CD4-positive, alpha-beta memory T cell (primary cell): Measurements from ENCODE around the gene CMBL. TPM values are rescaled to one million over a fixed set of nuclear protein-coding genes. Genes with fewer than 3 reads are reported as not detected.
"Not testable (repeated sequence)": the region's sequence is repeated elsewhere in the genome, so short reads cannot be mapped to it uniquely, and the experiment has no call there.

Source experiments
- CTCF ChIA-PET: fragments of 350-600 bp; sonication (Branson Sonifier 250); formaldehyde crosslinking; loops from one replicate; lab custom pipeline; 2021; ENCODE audit warnings: inconsistent platforms; ENCODE audit not compliant: partially characterized antibody; lab: Charles Lee
- POLR2A ChIA-PET: fragments of 350-600 bp; sonication (Branson Sonifier 250); formaldehyde crosslinking; loops from one replicate; lab custom pipeline; 2021; ENCODE audit not compliant: partially characterized antibody; lab: Charles Lee
- DNase-seq, 5 donors: peaks; one replicate each; pipeline versions ENCODE4 v3.0.0 to v3.0.0-alpha.2; 2020 to 2022; ENCODE audit warnings: mixed read lengths in 1 of 5
- H3K27ac ChIP-seq: one replicate; pipeline ENCODE4 v1.7.0; 2013; ENCODE audit warnings: low read depth, low read length
- H3K27me3 ChIP-seq: 2 replicates; pipeline ENCODE4 v1.7.0; 2013; ENCODE audit warnings: mild to moderate bottlenecking, low read length, moderate library complexity; ENCODE audit not compliant: insufficient read depth
- H3K36me3 ChIP-seq: 2 replicates; pipeline ENCODE4 v1.7.0; 2013; ENCODE audit warnings: mild to moderate bottlenecking, low read length, moderate library complexity; ENCODE audit not compliant: insufficient read depth
- H3K4me1 ChIP-seq: 2 replicates; pipeline ENCODE4 v1.7.0; 2013; ENCODE audit warnings: mild to moderate bottlenecking, low read length, moderate library complexity; ENCODE audit not compliant: insufficient read depth
- H3K4me3 ChIP-seq, 2 donors: one replicate each; pipeline ENCODE4 v1.7.0; 2013; ENCODE audit warnings: low read length in 2 of 2, mild to moderate bottlenecking in 1 of 2
- H3K9me3 ChIP-seq, 2 donors: one replicate each; pipeline ENCODE4 v1.7.0; 2013; ENCODE audit warnings: low read length in 2 of 2, control low read depth in 1 of 2; ENCODE audit not compliant: control insufficient read depth in 1 of 2
- H3K27ac Mint-ChIP-seq, 7 donors: one replicate each; pipeline ENCODE4 v1.8.0; 2020 to 2021; ENCODE audit warnings: mixed read lengths in 7 of 7, mild to moderate bottlenecking in 6 of 7, inconsistent platforms in 3 of 7, moderate library complexity in 3 of 7
- H3K27me3 Mint-ChIP-seq, 2 donors: one replicate each; pipeline ENCODE4 v1.8.0; 2020 to 2021; ENCODE audit warnings: mixed read lengths in 2 of 2
- H3K36me3 Mint-ChIP-seq, 2 donors: one replicate each; pipeline ENCODE4 v1.8.0; 2020 to 2021; ENCODE audit warnings: mixed read lengths in 2 of 2, inconsistent platforms in 1 of 2, mild to moderate bottlenecking in 1 of 2
- H3K4me1 Mint-ChIP-seq, 4 donors: one replicate each; pipeline ENCODE4 v1.8.0; 2020 to 2021; ENCODE audit warnings: mixed read lengths in 4 of 4, mild to moderate bottlenecking in 1 of 4
- H3K4me3 Mint-ChIP-seq, 8 donors: one replicate each; pipeline ENCODE4 v1.8.0; 2020 to 2021; ENCODE audit warnings: mixed read lengths in 8 of 8, mild to moderate bottlenecking in 7 of 8, moderate library complexity in 6 of 8, inconsistent platforms in 3 of 8
- H3K9me3 Mint-ChIP-seq, 8 donors: one replicate each; pipeline ENCODE4 v1.8.0; 2020 to 2021; ENCODE audit warnings: mixed read lengths in 8 of 8, mild to moderate bottlenecking in 5 of 8, inconsistent platforms in 3 of 8, moderate library complexity in 1 of 8
- intact Hi-C: fragments of 100-400 bp; cut with micrococcal nuclease; formaldehyde crosslinking; loops from one replicate; pipeline ENCODE4 v1.15.1; 2023
- polyA plus RNA-seq, 2 donors: library from polyadenylated mRNA; unstranded; fragments of 300-500 nt; fragmentation: Illumina TruSeq; gene quantifications; one replicate each; pipeline ENCODE4 v1.2.3, GENCODE V29; 2021
- total RNA-seq, 2 experiments: library from RNA; stranded (reverse); gene quantifications; one replicate each; pipeline ENCODE4 v1.2.3, GENCODE V29; 2021

The CMBL gene
- total and polyA plus RNA-seq, 4 experiments from 2014 or later: 0.33 to 1.9 (median 1.5) TPM; not detected in 1

DNA sequence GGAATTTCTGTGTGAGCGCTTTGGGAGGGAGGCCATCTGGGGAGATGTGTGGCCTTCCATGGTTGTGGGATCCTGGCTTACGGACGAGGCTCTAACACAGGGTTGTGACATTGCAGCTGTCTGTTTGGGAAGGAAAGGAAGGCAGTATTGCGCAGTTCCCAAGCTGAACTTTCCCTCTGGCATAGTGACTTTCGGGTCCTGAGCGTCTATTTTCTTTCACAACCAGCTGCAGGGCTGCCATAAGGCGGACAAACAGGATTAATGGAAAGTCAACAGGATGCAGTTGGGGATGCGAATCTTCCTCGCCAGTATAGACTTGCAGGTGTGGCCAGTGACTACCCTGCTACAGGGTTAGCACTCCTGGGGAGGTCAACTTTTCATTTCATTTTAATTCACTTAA is 31.7 kb downstream of the CMBL start:
- no peaks in the 10 kb centered on the region for H3K36me3 ChIP-seq
- Mint-ChIP-seq H3K27ac (no peak overlapping the region), H3K27me3 (peaks cover 0 to 4% of the 10 kb centered on the region in 2 donors), H3K9me3 (peaks cover 0 to 2% (median 0%) of the 10 kb centered on the region in 8 donors), H3K4me1 (peaks cover 0 to 32% (median 16%) of the 10 kb centered on the region in 4 donors), H3K36me3 (no peaks in the 10 kb centered on the region), H3K4me3 (no peak overlapping the region)
- ChIA-PET POLR2A (no interaction called here), CTCF (interaction anchor here (1.7 kb wide), 1 partner anchor 8 kb away, joined by 7 read pairs; no protein-coding TSS in a partner anchor)
- H3K4me1 ChIP-seq: no peaks in the 10 kb centered on the region
- H3K27me3 ChIP-seq: no peaks in the 10 kb centered on the region
- H3K27ac ChIP-seq: no peak overlapping the region
- no peaks in the 10 kb centered on the region for H3K9me3 ChIP-seq
- no peak for DNase-seq
- intact Hi-C loops: no loop called here
- H3K4me3 ChIP-seq: no peak overlapping the region

DNA sequence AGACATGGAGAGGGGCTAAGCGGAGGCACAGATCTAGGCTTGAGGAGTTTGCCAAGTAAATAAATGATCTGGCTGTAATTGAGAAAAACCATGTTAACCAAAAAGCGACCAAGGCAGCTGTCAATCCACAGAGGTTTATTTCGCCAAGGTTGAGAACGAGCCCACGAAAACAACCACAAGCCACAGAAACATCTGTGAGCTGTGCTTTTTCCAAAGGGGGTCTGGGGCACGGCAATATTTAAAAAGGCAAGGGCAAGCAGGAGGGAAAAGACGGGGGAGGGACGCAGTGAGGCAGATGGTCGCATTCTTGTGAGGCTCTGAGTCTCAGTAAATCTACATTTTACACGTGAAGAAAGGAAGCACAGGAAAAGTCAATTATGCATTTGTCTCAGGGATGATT is 32.2 kb downstream of the CMBL start:
- Mint-ChIP-seq H3K27ac (peak overlapping the region in 2 of 7 donors; percentile 42 to 56), H3K36me3 (no peaks in the 10 kb centered on the region), H3K27me3 (peaks cover 0 to 4% of the 10 kb centered on the region in 2 donors), H3K4me3 (no peak overlapping the region), H3K4me1 (peaks cover 0 to 32% (median 16%) of the 10 kb centered on the region in 4 donors), H3K9me3 (peaks cover 0 to 2% (median 0%) of the 10 kb centered on the region in 8 donors)
- H3K36me3 ChIP-seq: no peaks in the 10 kb centered on the region
- CTCF ChIA-PET: interaction anchor here (1.7 kb wide), 1 partner anchor 8 kb away, joined by 7 read pairs; no protein-coding TSS in a partner anchor
- intact Hi-C loops: no loop called here
- no peaks in the 10 kb centered on the region for H3K4me1 ChIP-seq
- no peak for DNase-seq
- H3K27ac ChIP-seq: no peak overlapping the region
- POLR2A ChIA-PET: no interaction called here
- H3K27me3 ChIP-seq: no peaks in the 10 kb centered on the region
- H3K4me3 ChIP-seq: no peak overlapping the region
- H3K9me3 ChIP-seq: no peaks in the 10 kb centered on the region

DNA sequence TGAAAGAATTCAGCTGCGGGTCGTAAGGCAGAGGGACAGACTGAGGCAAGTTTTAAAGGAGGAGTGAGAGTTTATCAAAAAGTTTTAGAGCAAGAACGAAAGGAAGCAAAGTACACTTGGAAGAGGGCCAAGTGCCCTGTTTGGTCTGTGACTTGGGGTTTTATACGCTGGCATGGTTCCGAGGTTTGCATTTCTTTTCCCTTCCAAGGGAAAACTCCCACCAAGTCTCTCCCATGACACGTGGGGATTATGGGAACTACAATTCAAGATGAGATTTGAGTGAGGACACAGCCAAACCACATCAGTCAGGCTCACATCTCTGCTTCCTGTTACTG is 34.9 kb downstream of the CMBL start:
- DNase-seq, intact Hi-C loops, H3K36me3 ChIP-seq, H3K36me3 Mint-ChIP-seq, H3K27ac Mint-ChIP-seq, H3K27me3 ChIP-seq, H3K9me3 ChIP-seq, H3K4me3 ChIP-seq, H3K27me3 Mint-ChIP-seq, H3K27ac ChIP-seq, POLR2A ChIA-PET, H3K9me3 Mint-ChIP-seq, H3K4me1 ChIP-seq: not testable (repeated sequence)
- H3K4me3 Mint-ChIP-seq: peak overlapping the region in 1 of 8 donors; percentile 24
- peaks cover 0 to 32% (median 16%) of the 10 kb centered on the region in 4 donors for H3K4me1 Mint-ChIP-seq
- CTCF ChIA-PET: interaction anchor here (1.2 kb wide), 1 partner anchor 11 kb away, joined by 4 read pairs; no protein-coding TSS in a partner anchor

DNA sequence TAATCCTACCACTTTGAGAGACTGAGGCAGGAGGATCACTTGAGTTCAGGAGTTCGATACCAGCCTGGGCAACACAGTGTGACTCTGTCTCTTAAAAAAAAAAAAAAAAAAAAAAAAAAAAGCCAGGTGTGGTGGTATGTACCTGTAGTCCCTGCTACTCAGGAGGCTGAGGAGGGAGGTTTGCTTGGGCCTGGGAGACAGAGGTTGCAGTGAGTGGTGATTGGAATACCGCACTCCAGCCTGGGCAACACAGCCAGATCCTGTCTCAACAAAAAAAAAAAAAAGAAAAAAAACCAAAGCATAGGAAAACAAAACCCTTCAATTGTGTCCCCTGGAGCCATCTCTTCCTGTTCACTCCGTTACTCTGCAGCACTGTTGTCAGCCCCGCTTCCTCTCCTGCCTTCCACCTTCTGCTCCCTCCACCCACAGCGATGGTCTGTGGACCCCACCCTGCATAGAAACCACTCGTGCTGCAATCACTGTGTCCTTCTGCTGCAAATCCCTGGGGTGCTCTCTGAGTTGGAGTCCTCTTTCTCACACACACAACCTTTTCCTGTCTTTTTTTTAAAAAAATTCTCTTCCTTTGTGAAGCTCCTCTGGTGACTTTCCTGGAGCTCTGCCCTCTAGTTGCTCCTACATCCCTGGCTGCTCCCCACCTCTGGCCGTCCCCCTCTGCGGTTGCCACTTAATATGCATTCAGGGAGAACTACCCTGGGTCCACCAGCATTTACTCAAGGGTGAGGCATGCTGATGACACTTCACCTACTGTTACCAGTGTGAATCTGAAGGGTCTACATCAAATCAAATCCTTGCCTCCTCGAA is 35.4 kb downstream of the CMBL start:
- Mint-ChIP-seq H3K27me3 (peaks cover 0 to 4% of the 10 kb centered on the region in 2 donors), H3K4me3 (peak overlapping the region in 1 of 8 donors; percentile 24), H3K27ac (peak overlapping the region in 1 of 7 donors; percentile 21), H3K4me1 (peaks cover 0 to 32% (median 16%) of the 10 kb centered on the region in 4 donors), H3K9me3 (peaks cover 0 to 2% (median 0%) of the 10 kb centered on the region in 8 donors), H3K36me3 (no peaks in the 10 kb centered on the region)
- H3K4me1 ChIP-seq: no peaks in the 10 kb centered on the region
- intact Hi-C loops: no loop called here
- no peak overlapping the region for H3K4me3 ChIP-seq
- no peak overlapping the region for H3K27ac ChIP-seq
- no peak for DNase-seq
- ChIA-PET POLR2A (no interaction called here), CTCF (interaction anchor here (1.2 kb wide), 1 partner anchor 12 kb away, joined by 4 read pairs; no protein-coding TSS in a partner anchor)
- no peaks in the 10 kb centered on the region for H3K27me3 ChIP-seq
- no peaks in the 10 kb centered on the region for H3K9me3 ChIP-seq
- no peaks in the 10 kb centered on the region for H3K36me3 ChIP-seq

DNA sequence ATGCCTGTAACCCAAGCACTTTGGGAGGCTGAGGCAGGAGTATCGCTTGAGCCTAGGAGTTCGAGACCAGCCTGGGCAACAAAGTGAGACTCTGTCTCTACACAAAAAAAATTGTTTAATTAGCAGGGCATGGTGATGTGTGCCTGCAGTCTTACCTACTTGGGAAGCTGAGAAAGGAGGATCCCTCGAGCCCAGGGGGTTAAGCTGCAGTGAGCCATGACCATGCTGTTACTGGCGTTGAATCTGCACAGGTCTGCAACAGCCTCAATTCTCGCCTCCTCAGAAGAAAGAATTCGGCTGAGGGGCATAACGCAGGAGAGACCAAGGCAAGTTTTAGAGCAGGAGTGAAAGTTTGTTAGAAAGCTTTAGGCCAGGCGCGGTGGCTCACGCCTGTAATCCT is 39.6 kb downstream of the CMBL start:
- Histone ChIP-seq H3K4me1 (no peaks in the 10 kb centered on the region), H3K4me3 (no peak overlapping the region), H3K36me3 (peaks cover 21% of the 10 kb centered on the region), H3K27me3 (no peaks in the 10 kb centered on the region), H3K9me3 (no peaks in the 10 kb centered on the region), H3K27ac (no peak overlapping the region)
- no peak overlapping the region for H3K4me3 Mint-ChIP-seq
- DNase-seq: no peak
- H3K4me1 Mint-ChIP-seq: peaks cover 0 to 8% (median 4%) of the 10 kb centered on the region in 4 donors
- ChIA-PET POLR2A (no interaction called here), CTCF (no interaction called here)
- peaks cover 20 to 30% of the 10 kb centered on the region in 2 donors for H3K36me3 Mint-ChIP-seq
- peaks cover 0 to 2% of the 10 kb centered on the region in 2 donors for H3K27me3 Mint-ChIP-seq
- intact Hi-C loops: no loop called here
- H3K9me3 Mint-ChIP-seq: peaks cover 0 to 2% (median 0%) of the 10 kb centered on the region in 8 donors
- H3K27ac Mint-ChIP-seq: no peak overlapping the region

DNA sequence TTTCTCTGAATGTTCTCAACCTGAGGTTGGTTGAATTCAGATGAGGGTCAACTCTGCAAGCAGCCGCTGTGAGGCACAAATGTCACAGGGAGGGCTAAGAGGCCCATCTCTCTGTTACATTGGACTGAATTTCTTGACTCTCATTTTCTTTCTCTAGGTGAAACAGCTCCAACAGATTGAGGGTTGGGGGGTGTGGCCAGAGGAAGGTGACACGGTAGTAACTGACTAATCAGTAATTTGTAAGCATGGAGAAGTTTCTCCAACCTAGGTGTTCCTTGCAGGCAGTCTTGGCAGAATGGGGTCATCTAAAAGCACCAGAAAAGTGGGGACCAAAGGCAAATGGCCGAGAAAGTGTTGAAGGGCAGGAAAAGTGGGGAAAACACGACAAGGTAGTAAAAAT is 40.9 kb downstream of the CMBL start:
- no peak overlapping the region for H3K4me3 ChIP-seq
- H3K4me1 ChIP-seq: no peaks in the 10 kb centered on the region
- intact Hi-C loops: no loop called here
- Mint-ChIP-seq H3K36me3 (peaks cover 30 to 41% of the 10 kb centered on the region in 2 donors), H3K4me3 (no peak overlapping the region), H3K4me1 (peaks cover 0 to 4% (median 1%) of the 10 kb centered on the region in 4 donors), H3K9me3 (no peaks in the 10 kb centered on the region), H3K27me3 (no peaks in the 10 kb centered on the region), H3K27ac (no peak overlapping the region)
- no peaks in the 10 kb centered on the region for H3K9me3 ChIP-seq
- no peak for DNase-seq
- POLR2A ChIA-PET: no interaction called here
- H3K27ac ChIP-seq: no peak overlapping the region
- CTCF ChIA-PET: interaction anchor here (1.5 kb wide), 1 partner anchor 14 kb away, joined by 3 read pairs; no protein-coding TSS in a partner anchor
- no peaks in the 10 kb centered on the region for H3K27me3 ChIP-seq
- peaks cover 32% of the 10 kb centered on the region for H3K36me3 ChIP-seq

DNA sequence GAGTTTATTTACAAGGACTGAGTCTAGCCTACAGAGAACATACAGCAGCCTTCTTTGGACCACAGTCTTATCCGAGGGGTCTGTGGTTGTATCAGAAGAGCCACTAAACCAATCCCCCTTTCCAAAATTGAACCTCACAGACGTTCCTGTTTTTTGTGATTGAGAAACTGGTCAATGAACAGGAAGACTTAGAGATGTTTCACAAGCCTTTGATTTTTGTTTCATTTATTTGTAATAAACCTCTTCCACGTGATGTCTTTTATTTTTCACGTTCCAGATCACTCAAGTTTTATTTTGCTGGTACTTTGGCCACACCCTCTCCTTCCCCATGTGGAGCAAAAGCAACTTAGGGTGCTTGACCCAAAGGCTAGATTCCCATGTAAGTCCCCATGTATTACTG is 41.6 kb downstream of the CMBL start:
- no peaks in the 10 kb centered on the region for H3K9me3 Mint-ChIP-seq
- no peaks in the 10 kb centered on the region for H3K27me3 Mint-ChIP-seq
- Histone ChIP-seq H3K4me1 (no peaks in the 10 kb centered on the region), H3K4me3 (no peak overlapping the region), H3K27ac (no peak overlapping the region), H3K9me3 (no peaks in the 10 kb centered on the region), H3K27me3 (no peaks in the 10 kb centered on the region), H3K36me3 (peaks cover 38% of the 10 kb centered on the region)
- POLR2A ChIA-PET: interaction anchor here (1.2 kb wide), 1 partner anchor 15 kb away, joined by 3 read pairs; no protein-coding TSS in a partner anchor
- peaks cover 0 to 4% (median 1%) of the 10 kb centered on the region in 4 donors for H3K4me1 Mint-ChIP-seq
- intact Hi-C loops: no loop called here
- H3K27ac Mint-ChIP-seq: no peak overlapping the region
- H3K36me3 Mint-ChIP-seq: peaks cover 35 to 47% of the 10 kb centered on the region in 2 donors
- DNase-seq: no peak
- H3K4me3 Mint-ChIP-seq: no peak overlapping the region
- CTCF ChIA-PET: interaction anchor here (1.5 to 2.1 kb wide), 2 partner anchors 13 to 18 kb away, joined by 3 to 7 read pairs; no protein-coding TSS in a partner anchor
